Measurements from ENCODE around the gene FBXO15. TPM values are rescaled to one million over a fixed set of nuclear protein-coding genes. Genes with fewer than 3 reads are reported as not detected.

Gene FBXO15
- total RNA-seq, 1 donor from 2014 or later = not detected

DNA sequence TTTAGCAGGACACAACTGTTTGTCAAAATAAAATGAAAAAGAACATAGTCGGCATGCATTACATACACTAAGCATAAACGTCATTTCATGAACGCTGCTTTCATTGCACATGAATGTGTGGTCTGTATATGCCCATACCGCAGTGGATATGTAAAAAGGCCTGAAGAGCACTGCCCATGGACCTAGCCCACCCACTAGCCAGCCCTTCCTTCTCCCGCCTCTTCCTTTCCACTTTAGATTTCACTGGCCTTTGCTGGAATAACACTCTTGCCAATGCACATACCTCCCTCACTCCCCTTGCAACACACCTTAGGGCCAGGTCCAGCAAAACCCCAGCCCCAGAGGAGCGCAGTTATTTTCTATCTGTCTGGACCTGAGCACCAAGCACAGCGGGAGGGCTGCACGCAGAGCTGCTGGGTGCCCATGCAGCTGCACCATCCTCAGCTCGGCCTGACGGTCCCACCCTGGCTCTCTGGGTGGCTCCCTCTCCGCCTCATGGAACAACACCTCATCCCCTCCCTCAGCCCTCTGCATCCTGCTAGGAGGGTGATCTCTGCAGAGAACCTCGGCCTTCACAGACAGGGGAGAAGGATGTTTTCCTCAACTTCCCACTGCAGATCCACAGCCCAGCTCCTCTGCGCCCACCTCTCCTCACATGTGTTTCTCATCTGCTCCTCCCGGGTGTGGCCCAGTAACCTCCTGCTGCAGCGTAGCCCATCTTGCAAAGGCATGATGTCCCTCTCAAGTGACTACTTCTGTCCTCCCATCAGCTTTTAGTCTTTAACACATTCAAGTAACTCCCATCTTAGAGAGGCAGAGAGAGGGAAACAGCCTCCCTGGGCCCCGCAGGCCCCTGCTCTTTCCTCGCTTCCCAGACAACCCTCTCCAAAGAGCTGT lies 72.7 kb downstream of the FBXO15 start:
- intact Hi-C loops (cut with DNase I) = no loop called here
- DNase-seq (no peak), ATAC-seq (ENCODE audit: poor library complexity) (no peak)

- intact Hi-C loops (cut with DNase I) = no loop called here
- DNase-seq (no peak), ATAC-seq (ENCODE audit: poor library complexity) (no peak)
Measured at GRCh38 chr18:74073957-74074667, 73.5 kb downstream of the FBXO15 start.

DNA sequence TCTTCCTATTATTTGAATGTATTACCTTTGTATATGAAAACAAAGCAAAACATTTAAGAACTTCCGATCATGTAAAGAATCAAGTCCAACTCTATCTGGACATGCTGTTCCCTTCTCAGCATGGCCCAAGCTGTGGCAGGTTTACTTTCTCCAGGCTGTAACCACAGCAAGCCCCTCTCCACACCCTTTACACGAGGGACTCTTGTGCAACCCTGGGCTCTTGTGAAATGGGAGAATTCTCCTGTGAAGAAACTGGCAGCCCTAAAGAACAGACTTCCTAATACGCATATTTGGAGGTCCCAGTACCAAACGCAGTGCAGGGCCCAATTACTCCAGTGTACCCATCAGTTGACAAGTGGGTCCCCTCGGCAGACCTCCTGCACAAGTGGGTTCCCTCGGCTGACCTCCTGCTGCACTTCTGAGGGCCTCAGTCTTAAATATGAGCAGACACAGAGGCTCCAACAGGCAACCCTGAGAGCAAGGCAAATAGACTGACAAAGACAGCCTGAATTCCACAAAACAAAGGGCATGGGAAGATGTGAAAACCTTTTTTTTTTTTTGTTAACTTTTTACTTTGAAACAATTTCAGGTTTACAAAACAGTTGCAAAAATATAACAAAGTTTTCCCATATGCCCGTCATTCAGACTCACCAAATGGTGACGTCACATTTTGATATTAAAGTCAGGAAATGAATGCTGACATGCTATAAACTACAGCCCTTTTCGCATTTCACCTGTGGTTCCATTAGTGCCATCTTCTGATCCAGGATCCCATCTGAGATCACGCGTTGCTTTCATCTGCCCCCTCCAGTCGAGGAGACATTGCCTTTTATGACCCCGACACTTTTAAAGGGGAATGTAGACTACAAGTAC lies 78.2 kb downstream of the FBXO15 start:
- intact Hi-C loops (cut with DNase I) = no loop called here
- ATAC-seq (ENCODE audit: poor library complexity) (no peak), DNase-seq (no peak)

GRCh38 chr18:74068296-74068695 lies 79.3 kb downstream of the FBXO15 start:
- ATAC-seq (ENCODE audit: poor library complexity) (no peak), DNase-seq (no peak)
- intact Hi-C loops (cut with DNase I) = no loop called here

GRCh38 chr18:74066018-74066417 lies 81.6 kb downstream of the FBXO15 start:
- intact Hi-C loops (cut with DNase I) = no loop called here
- no peak for ATAC-seq (ENCODE audit: poor library complexity)

DNA sequence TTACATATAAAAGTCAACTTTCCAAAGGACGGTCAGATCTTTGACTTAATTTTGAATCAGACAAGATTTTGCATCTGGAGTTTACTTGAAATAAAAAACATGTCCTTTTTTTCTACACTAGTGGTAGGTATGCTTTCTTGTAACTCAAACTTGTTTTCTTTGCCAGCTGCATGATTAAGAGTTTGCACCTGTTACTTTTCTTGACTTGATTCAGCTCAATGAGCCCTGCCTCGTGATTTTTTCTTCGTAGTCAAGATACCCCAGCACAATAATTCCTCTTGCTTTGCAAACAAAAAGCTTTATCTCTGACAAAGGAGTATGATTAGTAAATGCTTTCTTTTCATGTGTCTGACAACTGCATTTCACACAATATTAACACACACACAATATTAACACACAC lies 82.3 kb downstream of the FBXO15 start:
- intact Hi-C loops (cut with DNase I) = no loop called here
- ATAC-seq (ENCODE audit: poor library complexity) (no peak), DNase-seq (no peak)

More at GRCh38 chr18:74066018-74066417, 81.6 kb downstream of the FBXO15 start:
- DNase-seq = no peak

DNA sequence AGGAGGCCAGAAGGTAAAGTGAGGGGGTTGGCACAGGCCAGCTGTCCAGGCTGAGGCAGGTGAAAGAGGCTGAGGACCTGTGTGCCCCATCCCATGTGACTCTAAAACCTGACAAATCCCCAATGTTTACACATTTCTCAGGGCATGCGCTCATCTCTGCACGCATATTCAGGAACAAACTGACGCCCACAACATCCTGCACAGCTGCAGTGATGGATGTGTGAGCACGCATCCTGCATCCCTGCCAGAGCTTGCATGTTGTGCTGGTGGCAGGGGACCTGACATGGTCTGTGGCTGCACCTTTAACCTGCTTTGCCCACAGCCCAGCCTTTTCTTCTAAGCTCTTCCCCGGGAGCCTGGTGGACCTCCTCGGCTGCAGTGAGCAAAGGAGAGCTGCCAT lies 83.1 kb downstream of the FBXO15 start:
- intact Hi-C loops (cut with DNase I) = no loop called here
- no peak for ATAC-seq (ENCODE audit: poor library complexity)
- no peak for DNase-seq

GRCh38 chr18:74063557-74063956 lies 84.1 kb downstream of the FBXO15 start:
- ATAC-seq (ENCODE audit: poor library complexity) = no peak
- DNase-seq = no peak
- intact Hi-C loops (cut with DNase I) = no loop called here

DNA sequence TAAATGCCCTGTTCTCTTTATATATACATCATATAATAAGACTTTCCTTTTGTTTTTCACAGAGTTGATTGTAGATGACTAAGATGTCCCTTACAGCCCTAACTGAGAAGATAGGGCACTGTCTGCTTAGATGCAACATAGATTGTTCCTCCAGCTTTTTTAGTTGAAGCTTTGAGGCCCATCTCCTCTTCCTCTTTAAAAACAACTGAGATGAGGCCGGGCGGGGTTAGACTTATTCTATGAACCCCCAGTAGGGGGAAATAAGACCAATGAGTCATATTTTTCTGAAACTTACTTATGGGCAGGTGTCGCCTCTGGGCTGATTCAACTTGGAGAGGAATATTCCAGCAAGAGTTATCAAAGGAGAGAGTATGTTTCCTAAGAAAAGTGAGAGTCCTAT lies 84.6 kb downstream of the FBXO15 start:
- ATAC-seq (ENCODE audit: poor library complexity) (no peak), DNase-seq (no peak)

GRCh38 chr18:74062037-74062436 lies 85.6 kb downstream of the FBXO15 start:
- DNase-seq = no peak
- no peak for ATAC-seq (ENCODE audit: poor library complexity)
- intact Hi-C loops (cut with DNase I) = no loop called here

More for the DNA sequence above, 84.6 kb downstream of the FBXO15 start:
- intact Hi-C loops (cut with DNase I) = no loop called here

GRCh38 chr18:74060579-74060978 lies 87.1 kb downstream of the FBXO15 start:
- intact Hi-C loops (cut with DNase I) = no loop called here
- DNase-seq (no peak), ATAC-seq (ENCODE audit: poor library complexity) (no peak)

GRCh38 chr18:74050807-74051206 lies 96.8 kb downstream of the FBXO15 start:
- DNase-seq (no peak), ATAC-seq (ENCODE audit: poor library complexity) (no peak)
- intact Hi-C loops (cut with DNase I) = no loop called here

DNA sequence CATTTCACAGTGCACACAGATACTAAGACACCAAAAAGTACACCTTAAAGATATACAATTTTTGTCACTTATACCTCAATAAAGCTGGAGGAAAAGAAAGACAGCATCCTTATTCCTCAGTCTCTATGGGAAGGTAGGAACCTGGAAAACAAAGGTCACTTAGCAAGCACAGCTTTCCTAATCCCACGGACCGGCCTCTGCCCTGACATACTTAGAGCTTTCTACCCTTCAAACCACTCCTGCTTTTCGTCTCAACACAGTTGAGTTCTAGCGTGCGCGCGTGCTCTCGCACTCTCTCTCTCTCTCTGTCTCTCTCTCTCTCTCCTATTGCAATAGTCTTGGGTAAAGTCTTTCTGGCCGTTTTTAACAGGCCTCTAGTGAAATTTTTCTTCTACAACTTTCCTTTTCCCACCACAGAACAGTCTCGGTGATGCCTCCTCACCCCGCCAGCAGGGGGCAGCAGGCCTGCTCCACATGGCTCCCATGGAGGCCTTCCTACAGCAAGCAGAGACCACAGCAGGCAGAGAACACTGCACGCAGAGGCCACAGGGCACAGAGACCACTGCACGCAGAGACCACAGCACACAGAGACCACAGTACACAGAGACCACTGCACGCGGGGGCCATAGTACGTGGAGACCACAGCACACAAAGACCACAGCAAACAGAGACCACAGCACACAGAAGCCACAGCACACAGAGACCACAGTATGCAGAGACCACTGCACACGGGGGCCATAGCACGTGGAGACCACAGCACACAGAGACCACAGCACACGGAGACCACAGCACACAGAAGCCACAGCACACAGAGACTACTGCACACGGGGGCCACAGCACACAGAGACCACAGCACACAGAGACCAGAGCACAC lies 106.9 kb downstream of the FBXO15 start:
- intact Hi-C loops (cut with DNase I) = no loop called here
- peak; percentile 45 for DNase-seq
- peak; percentile 45 for ATAC-seq (ENCODE audit: poor library complexity)

DNA sequence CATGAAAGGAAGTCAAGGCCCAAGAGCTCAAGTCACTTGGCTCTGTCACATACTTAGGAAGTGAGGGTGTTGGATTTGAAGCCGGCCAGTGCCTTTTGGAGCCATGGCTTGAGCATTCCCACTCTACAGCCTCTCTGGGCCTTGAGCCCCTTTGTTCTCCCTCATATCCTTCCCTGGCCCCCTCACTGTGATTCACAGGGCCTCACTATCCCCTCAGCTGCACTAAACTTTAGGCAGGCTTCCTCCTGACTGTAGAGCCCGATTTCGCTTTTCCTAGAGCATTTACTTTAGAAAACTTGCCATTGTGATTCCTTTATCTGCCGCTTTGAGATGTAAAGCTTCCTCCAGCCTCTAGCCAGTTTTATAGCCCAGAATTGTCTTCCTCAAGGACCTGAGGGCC lies 107.6 kb downstream of the FBXO15 start:
- ATAC-seq (ENCODE audit: poor library complexity) (no peak), DNase-seq (no peak)
- intact Hi-C loops (cut with DNase I) = no loop called here

DNA sequence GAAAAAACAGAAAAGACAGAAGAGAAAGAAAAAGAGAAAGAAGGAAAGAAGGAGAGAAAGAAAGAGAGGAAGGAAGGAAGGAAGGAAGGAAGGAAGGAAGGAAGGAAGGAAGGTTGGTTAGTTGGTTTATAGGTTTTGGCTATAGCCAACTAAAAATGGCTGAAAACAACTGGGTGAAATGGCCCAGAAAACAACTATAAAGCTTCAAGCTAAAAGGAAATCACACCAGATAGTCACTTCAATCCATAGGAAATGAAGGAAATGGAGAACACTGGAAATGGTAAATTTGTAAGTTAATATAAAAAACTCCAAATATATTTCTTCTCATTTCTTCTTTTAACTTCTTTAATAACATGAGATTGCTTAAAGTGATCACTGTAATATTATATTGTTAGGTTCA lies 118.5 kb downstream of the FBXO15 start:
- no peak for DNase-seq
- intact Hi-C loops (cut with DNase I) = no loop called here
- ATAC-seq (ENCODE audit: poor library complexity) = no peak
